ENCODE results near the gene RPP25L. TPM values are rescaled to one million over a fixed set of nuclear protein-coding genes. Genes with fewer than 3 reads are reported as not detected.

The RPP25L gene
- total and polyA plus RNA-seq, 2 donors: 13.2 to 33.7 TPM

GRCh38 chr9:34568774-34569173, 43.1 kb downstream of the RPP25L start:
- WGBS: 78% methylated on average over 12 of the region's 12 CpGs

GRCh38 chr9:34568133-34568532, 43.8 kb downstream of the RPP25L start:
- 87% methylated on average over 7 of the region's 7 CpGs for WGBS
- Histone ChIP-seq H3K36me3 (ENCODE audit: insufficient read depth) (no peaks in the 10 kb centered on the region), H3K27ac (ENCODE audit: low read depth) (no peak overlapping the region), H3K4me1 (ENCODE audit: insufficient read depth) (no peaks in the 10 kb centered on the region), H3K4me3 (ENCODE audit: low read depth, low read length) (no peak overlapping the region)
- no peak for DNase-seq (ENCODE audit: extremely low spot score)

More at GRCh38 chr9:34568774-34569173, 43.1 kb downstream of the RPP25L start:
- H3K4me3 ChIP-seq (ENCODE audit: low read depth, low read length): no peak overlapping the region
- H3K4me1 ChIP-seq (ENCODE audit: insufficient read depth): no peaks in the 10 kb centered on the region
- H3K36me3 ChIP-seq (ENCODE audit: insufficient read depth): no peaks in the 10 kb centered on the region
- no peak overlapping the region for H3K27ac ChIP-seq (ENCODE audit: low read depth)
- DNase-seq (ENCODE audit: extremely low spot score): no peak

- Histone ChIP-seq H3K4me1 (ENCODE audit: insufficient read depth) (no peaks in the 10 kb centered on the region), H3K36me3 (ENCODE audit: insufficient read depth) (no peaks in the 10 kb centered on the region), H3K27ac (ENCODE audit: low read depth) (no peak overlapping the region), H3K4me3 (ENCODE audit: low read depth, low read length) (no peak overlapping the region)
- WGBS: 87% methylated on average over 6 of the region's 6 CpGs
- no peak for DNase-seq (ENCODE audit: extremely low spot score)
Measured at GRCh38 chr9:34566972-34567371, 44.9 kb downstream of the RPP25L start.

- Histone ChIP-seq H3K4me3 (ENCODE audit: low read depth, low read length) (no peak overlapping the region), H3K27ac (ENCODE audit: low read depth) (no peak overlapping the region), H3K4me1 (ENCODE audit: insufficient read depth) (no peaks in the 10 kb centered on the region), H3K36me3 (ENCODE audit: insufficient read depth) (no peaks in the 10 kb centered on the region)
- no peak for DNase-seq (ENCODE audit: extremely low spot score)
- WGBS: 67% methylated on average over 8 of the region's 8 CpGs
Measured at GRCh38 chr9:34566322-34566721, 45.6 kb downstream of the RPP25L start.

- no peak overlapping the region for H3K4me3 ChIP-seq (ENCODE audit: low read depth, low read length)
- H3K27ac ChIP-seq (ENCODE audit: low read depth): no peak overlapping the region
- WGBS: 72% methylated on average over 8 of the region's 8 CpGs
- H3K36me3 ChIP-seq (ENCODE audit: insufficient read depth): no peaks in the 10 kb centered on the region
- H3K4me1 ChIP-seq (ENCODE audit: insufficient read depth): no peaks in the 10 kb centered on the region
- DNase-seq (ENCODE audit: extremely low spot score): no peak
Measured at GRCh38 chr9:34565856-34566255, 46.0 kb downstream of the RPP25L start.

GRCh38 chr9:34564617-34565016, 47.3 kb downstream of the RPP25L start:
- no peak for DNase-seq (ENCODE audit: extremely low spot score)
- H3K4me3 ChIP-seq (ENCODE audit: low read depth, low read length): no peak overlapping the region
- 94% methylated on average over 16 of the region's 16 CpGs for WGBS

GRCh38 chr9:34563262-34563661, 48.6 kb downstream of the RPP25L start:
- 87% methylated on average over 5 of the region's 5 CpGs for WGBS

More at GRCh38 chr9:34564617-34565016, 47.3 kb downstream of the RPP25L start:
- no peak overlapping the region for H3K27ac ChIP-seq (ENCODE audit: low read depth)
- no peaks in the 10 kb centered on the region for H3K4me1 ChIP-seq (ENCODE audit: insufficient read depth)
- no peaks in the 10 kb centered on the region for H3K36me3 ChIP-seq (ENCODE audit: insufficient read depth)

GRCh38 chr9:34562135-34562745, 49.7 kb downstream of the RPP25L start:
- Histone ChIP-seq H3K4me3 (ENCODE audit: low read depth, low read length) (no peak overlapping the region), H3K27ac (ENCODE audit: low read depth) (no peak overlapping the region), H3K4me1 (ENCODE audit: insufficient read depth) (no peaks in the 10 kb centered on the region), H3K36me3 (ENCODE audit: insufficient read depth) (no peaks in the 10 kb centered on the region)
- no peak for DNase-seq (ENCODE audit: extremely low spot score)
- 91% methylated on average over 7 of the region's 7 CpGs for WGBS

More at GRCh38 chr9:34563262-34563661, 48.6 kb downstream of the RPP25L start:
- Histone ChIP-seq H3K36me3 (ENCODE audit: insufficient read depth) (no peaks in the 10 kb centered on the region), H3K4me1 (ENCODE audit: insufficient read depth) (no peaks in the 10 kb centered on the region), H3K27ac (ENCODE audit: low read depth) (no peak overlapping the region), H3K4me3 (ENCODE audit: low read depth, low read length) (no peak overlapping the region)
- DNase-seq (ENCODE audit: extremely low spot score): no peak

- Histone ChIP-seq H3K36me3 (ENCODE audit: insufficient read depth) (no peaks in the 10 kb centered on the region), H3K4me3 (ENCODE audit: low read depth, low read length) (no peak overlapping the region), H3K4me1 (ENCODE audit: insufficient read depth) (no peaks in the 10 kb centered on the region), H3K27ac (ENCODE audit: low read depth) (no peak overlapping the region)
- 69% methylated on average over 21 of the region's 21 CpGs for WGBS
- no peak for DNase-seq (ENCODE audit: extremely low spot score)
Measured at GRCh38 chr9:34560599-34561214, 51.2 kb downstream of the RPP25L start.

Small RNA genes lying within 50 kb of the gene (small RNA-seq; reads per million reads assigned to genes)
- not detected for gene CCL27

Other genes starting within 250 kb of the RPP25L start
- gene MYORG, start 235.2 kb downstream of the RPP25L start, total RNA-seq: 2.4 TPM
- 9.8 TPM for gene MYORG, start 235.2 kb downstream of the RPP25L start, polyA plus RNA-seq
- gene FAM219A, start 153.5 kb downstream of the RPP25L start, total RNA-seq: 6.0 TPM
- 20.8 TPM for gene FAM219A, start 153.5 kb downstream of the RPP25L start, polyA plus RNA-seq
- not detected for gene DNAI1, start 153.3 kb downstream of the RPP25L start, total RNA-seq
- 0.11 TPM for gene DNAI1, start 153.3 kb downstream of the RPP25L start, polyA plus RNA-seq
- 0.26 TPM for gene ENHO, start 89.1 kb downstream of the RPP25L start, total RNA-seq
- gene ENHO, start 89.1 kb downstream of the RPP25L start, polyA plus RNA-seq: 1.8 TPM
- 5.6 TPM for gene CNTFR, start 22.4 kb downstream of the RPP25L start, total RNA-seq
- gene CNTFR, start 22.4 kb downstream of the RPP25L start, polyA plus RNA-seq: 11.5 TPM
- gene DCTN3, start 8.4 kb upstream of the RPP25L start, total RNA-seq: 34.2 TPM
- 117 TPM for gene DCTN3, start 8.4 kb upstream of the RPP25L start, polyA plus RNA-seq
- not detected for gene ARID3C, start 17.0 kb upstream of the RPP25L start, total RNA-seq
- gene ARID3C, start 17.0 kb upstream of the RPP25L start, polyA plus RNA-seq: not detected
- gene SIGMAR1, start 25.7 kb upstream of the RPP25L start, total RNA-seq: 18.2 TPM
- gene SIGMAR1, start 25.7 kb upstream of the RPP25L start, polyA plus RNA-seq: 103 TPM
- 25.4 TPM for gene GALT, start 34.6 kb upstream of the RPP25L start, total RNA-seq
- gene GALT, start 34.6 kb upstream of the RPP25L start, polyA plus RNA-seq: 31.8 TPM
- 43.9 TPM for gene IL11RA, start 40.1 kb upstream of the RPP25L start, total RNA-seq
- 39.5 TPM for gene IL11RA, start 40.1 kb upstream of the RPP25L start, polyA plus RNA-seq
- gene CCL27, start 50.6 kb upstream of the RPP25L start, total RNA-seq: not detected
- gene CCL27, start 50.6 kb upstream of the RPP25L start, polyA plus RNA-seq: 0.32 TPM
- gene CCL19, start 79.2 kb upstream of the RPP25L start, total RNA-seq: 2.1 TPM
- 4.0 TPM for gene CCL19, start 79.2 kb upstream of the RPP25L start, polyA plus RNA-seq
- gene CCL21, start 98.0 kb upstream of the RPP25L start, total RNA-seq: 35.7 TPM
- gene CCL21, start 98.0 kb upstream of the RPP25L start, polyA plus RNA-seq: 60.4 TPM